Panc1 (cell line): ENCODE results near the gene EIF4ENIF1.

Source experiments
- CTCF ChIP-seq: fragments of 450-650 bp; IDR thresholded peaks from 2 replicates; pipeline ENCODE4 v1.5.1; 2017; ENCODE audit warnings: mild to moderate bottlenecking
- POLR2AphosphoS5 ChIP-seq: IDR thresholded peaks from 2 replicates; pipeline ENCODE4 v1.6.1; 2012; ENCODE audit warnings: mild to moderate bottlenecking, low read depth, low read length, moderate library complexity
- REST ChIP-seq, 2 experiments: IDR thresholded peaks; 2 replicates each; pipeline ENCODE4 v1.6.1; 2011 to 2012; ENCODE audit warnings: low read depth in 2 of 2, control low read depth in 1 of 2, low read length in 1 of 2, mild to moderate bottlenecking in 1 of 2, moderate library complexity in 1 of 2; ENCODE audit not compliant: insufficient read depth in 1 of 2

DNA sequence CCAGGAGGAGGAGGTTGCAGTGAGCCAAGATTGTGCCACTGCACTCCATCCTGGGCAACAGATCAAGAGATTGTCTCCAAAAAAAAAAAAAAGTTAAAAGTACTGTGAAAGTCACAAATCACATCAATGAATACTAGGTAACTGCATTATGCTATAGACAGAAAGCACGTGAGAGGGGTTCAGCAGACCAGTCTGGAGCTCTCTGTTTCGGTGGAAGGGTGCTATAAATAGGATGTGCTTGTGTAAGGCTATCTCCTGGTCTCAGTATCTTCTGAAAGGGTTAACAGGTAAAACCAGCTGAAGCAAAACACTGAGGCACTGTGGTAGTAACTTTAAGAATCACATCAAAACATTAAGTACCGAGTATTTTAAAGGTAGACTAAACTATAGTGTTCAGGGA, 43.4 kb downstream of the EIF4ENIF1 start:
- TF ChIP-seq CTCF (no peak), REST (IDR thresholded peaks at IDR 0.05; ENCODE audit: insufficient read depth in 1 of 2, low read depth in 2 of 2, low read length in 1 of 2) (no peak), POLR2AphosphoS5 (no peak)
